GM18508 (cell line): Measurements from ENCODE around the gene ARHGEF4.

Experiments
- ATAC-seq: cut with Tn5 transposase; IDR thresholded peaks from one replicate; pipeline ENCODE4 v1.9.1; 2021; ENCODE audit warnings: moderate number of reproducible peaks; ENCODE audit not compliant: insufficient read depth, unreplicated experiment

ARHGEF4 gene

DNA sequence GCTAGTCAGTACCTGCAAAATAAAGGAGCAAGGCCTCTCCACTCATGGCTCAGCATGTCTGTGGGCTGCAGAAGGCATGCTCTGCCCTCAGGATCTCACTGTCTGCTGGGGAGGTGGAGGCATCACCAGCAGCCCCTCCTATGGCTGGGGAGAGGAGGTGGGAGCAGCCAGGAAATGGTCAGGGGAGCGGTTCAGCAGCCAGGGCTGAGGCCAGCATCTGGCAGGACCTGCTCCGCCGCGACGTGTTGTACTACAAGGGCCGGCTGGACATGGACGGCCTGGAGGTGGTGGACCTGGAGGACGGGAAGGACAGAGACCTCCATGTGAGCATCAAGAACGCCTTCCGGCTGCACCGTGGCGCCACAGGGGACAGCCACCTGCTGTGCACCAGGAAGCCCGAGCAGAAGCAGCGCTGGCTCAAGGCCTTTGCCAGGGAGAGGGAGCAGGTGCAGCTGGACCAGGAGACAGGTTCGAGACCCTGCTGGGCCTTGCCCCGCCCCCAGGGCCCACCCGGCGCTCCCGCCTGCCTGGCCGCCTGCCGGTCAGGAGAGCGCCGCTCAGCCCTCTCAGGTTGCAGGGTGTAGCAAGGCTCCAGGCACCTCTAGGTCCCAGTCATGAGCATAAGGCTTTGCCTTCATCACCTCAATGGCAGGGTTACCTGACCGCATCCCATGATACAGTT, 207.5 kb downstream of the ARHGEF4 start:
- ATAC-seq: no peak

DNA sequence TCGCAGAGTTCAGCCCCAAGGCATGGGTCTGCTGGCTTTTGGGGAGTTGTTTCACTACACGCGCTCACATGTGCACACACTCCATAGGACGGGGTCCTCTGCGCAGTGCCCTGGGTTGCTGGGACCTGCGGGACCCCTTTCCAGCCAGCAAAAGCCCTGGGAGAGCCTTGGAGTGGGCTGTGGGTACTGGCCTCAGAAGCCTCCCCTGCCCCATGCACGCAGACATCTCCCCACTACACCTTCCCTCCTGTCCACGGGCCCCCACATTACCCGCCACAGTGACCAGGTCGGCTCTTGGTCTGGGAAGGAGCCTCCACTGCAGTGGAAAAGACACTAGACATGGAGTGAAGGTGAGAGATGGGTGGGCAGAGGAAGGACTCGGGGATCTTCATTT, 208.0 kb downstream of the ARHGEF4 start:
- ATAC-seq: no peak

DNA sequence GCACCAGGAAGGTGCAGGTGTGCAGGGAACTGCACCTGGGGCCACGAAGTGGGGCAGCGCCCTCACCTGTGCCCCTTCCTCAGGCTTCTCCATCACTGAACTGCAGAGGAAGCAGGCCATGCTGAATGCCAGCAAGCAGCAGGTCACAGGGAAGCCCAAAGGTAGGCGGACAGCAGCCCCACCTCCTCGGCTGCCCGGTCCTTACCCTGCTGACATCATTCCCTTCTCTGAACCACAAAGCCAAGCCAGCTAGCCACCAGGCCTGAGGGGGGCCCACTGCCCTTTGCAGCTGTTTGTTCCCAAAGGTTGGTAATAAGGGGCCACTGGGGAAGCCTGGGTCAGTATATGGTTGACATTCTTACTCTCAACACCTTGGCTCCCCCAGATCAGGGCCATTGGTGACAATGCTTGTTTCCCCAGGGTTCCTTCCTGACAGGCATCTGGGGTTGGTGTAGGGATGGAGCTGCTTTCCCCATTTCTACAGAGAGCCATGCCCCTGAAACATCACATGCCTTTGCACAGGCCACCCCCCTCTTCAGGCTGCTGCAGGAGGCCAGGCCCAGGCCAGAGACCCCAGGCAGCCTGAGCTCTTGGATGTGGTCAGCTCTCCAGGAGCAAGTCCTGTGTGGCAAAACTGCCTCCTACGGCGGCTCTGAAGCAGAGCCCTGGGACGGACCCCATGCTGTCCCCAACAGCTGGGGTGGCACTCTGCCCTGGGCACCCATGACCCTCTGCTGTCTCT, 208.7 kb downstream of the ARHGEF4 start:
- no peak for ATAC-seq

DNA sequence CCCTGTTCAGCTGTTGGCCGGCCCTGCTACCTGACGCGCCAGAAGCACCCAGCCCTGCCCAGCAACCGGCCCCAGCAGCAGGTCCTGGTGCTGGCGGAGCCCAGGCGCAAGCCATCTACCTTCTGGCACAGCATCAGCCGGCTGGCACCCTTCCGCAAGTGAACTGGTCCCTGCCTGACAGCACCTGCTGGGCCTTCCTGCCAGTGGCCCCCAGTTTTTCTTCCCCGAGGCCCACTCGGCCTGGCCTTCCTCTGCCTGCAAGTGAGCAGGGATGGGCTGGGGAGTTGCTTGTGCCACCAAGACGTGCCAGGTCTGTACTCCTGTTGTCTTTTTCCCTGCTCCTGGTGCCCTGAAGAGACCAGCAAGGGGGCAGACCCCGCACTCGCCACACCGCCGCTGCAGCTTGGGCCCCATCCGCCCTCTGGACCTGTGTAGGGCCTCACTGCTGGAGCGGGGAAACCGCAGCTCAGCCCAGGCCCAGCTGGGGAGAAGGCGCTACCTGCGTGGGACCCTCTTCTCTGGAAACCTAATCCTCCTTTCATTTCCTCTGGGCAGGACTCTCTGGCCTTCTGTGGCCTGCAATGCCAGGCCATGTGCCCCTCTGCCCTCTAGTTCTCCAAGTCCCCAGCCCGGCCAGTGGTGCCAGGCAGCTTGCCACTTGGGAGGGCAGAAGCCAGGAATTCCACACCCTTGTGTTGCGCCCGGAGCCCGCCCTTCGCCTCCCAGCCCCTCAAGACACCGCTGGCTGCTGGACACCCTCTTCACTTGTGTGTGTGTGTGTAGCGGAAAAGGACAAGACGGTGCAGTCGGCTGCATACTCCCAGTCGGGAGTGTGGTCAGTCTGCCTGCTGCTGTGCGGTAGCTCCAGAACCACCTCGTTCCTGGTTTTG, 209.6 kb downstream of the ARHGEF4 start:
- no peak for ATAC-seq

DNA sequence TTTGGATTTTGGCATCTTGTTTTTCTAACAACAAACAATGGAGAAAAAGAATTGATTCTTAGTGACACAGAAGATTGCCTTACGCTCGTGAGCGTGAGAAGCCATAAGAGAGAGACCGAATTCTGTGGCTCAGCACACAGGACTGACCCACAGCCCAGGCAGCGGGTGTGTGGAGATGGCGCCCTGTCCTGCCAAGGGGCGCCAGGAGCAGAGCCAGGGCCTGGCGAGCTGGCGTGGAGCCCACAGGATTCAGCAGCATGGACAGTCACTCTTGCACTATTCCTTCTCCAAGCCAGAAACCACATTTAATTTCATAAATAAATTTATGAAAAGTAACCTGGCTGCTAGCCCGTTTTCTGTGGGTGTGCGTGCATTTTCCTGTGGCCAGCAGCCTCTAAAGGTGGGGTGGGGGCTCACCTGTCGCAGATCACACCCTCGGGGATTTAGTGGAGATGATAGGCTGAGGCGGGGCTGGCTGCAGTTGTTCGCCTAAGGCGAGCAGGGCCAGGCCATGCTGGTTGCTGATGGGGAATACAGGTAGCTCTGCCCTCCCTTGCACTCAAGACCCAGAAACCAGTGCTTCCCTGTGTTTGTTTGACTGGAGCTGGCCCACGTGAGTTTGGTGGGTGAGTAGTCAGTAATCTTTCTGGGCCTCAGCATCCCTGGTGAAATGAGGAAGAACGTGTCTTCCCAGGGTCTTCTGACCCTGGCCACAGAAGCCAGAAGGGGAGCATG, 210.4 kb downstream of the ARHGEF4 start:
- ATAC-seq: no peak

DNA sequence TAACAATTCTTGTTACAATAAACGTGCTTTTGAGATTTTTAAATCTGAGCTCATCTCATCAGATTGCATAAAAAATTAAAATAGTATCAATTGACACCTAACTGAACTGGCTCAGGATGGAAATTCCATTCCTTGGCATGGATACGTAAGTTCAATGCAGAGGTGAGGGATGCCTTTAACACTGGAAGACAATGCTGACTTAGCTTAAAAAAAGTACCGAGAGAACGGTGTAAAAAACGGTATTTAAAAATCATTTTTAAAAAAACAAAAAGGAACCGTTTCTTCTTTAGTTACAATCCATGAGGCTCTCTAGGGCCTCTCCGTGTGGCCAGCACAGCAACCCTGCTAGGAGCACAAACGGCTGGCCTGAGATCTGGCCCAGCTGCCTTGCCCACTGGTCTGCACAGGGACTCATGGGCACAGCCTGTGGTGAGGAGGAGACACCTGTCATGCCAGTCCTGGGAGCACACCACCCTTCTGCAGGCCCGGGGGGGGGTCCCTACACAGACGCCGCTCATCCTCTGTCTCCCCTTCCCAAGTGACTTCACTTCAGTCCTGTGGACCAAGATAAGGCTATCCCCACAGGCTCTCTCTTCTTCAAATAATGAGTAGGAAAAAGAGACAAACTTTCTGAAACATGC, 211.3 kb downstream of the ARHGEF4 start:
- no peak for ATAC-seq

DNA sequence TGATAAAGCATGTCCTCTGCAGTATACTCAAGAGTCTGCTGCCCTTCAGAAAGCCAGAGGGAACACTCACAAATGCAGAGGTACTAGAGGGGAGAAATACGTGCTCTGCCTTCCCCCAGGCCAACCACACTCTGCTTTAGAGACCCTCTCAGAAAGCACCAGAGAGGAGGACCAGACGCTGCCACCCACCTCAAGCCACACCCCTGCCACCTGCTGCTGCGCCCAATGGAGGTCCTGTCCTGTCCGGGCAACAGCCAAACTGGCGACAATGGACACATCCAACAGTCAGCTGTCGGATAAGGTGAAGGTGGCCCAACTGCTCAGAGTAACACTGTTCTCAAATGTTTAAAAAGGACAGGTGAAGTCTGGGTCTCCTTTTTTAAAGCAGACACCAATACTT, 211.9 kb downstream of the ARHGEF4 start:
- no peak for ATAC-seq

DNA sequence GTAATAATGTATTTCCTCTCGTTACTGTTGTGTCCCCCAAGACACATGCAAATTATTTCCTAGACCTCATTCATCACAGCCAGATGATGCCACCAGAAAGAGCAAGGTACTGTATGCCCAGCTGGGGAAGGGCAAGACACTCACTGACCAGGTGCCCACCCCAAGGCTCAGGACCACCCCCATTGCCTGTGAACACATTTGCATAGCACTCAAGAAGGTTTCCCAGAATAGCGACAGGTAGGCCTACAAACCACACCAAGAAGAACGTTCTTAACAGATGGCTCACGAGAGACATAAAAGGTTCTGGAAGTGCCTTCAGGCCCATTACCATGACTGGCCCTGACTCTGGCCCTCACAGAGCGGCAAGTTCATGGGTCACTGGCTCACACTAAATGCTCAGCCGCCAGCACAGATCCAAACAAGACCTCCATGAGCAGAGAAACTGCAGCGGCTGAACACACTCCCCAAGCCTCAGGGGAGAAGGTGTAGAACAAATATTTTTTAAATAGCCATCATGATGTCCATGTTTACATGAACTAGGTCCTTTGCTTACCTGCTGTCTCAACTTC, 212.5 kb downstream of the ARHGEF4 start:
- no peak for ATAC-seq

DNA sequence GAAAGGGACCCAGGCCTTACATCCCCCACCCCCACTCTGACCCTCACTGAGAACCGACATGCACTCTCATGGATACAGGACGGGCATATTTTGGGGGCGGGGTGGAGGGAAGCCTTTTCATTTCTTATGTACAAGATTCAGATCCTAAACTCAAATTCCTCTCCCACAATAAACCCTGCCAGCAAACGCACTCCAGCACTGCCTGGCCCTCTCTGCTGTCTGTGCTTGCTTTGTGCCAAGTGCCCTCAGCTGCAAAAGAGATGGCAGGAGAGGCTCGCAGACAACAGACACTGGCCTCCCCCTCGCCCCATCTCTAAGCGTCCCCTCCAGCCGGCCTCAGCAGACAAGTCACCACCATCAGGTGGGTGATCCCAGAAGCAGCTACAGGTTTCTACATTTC, 214.2 kb downstream of the ARHGEF4 start:
- no peak for ATAC-seq

DNA sequence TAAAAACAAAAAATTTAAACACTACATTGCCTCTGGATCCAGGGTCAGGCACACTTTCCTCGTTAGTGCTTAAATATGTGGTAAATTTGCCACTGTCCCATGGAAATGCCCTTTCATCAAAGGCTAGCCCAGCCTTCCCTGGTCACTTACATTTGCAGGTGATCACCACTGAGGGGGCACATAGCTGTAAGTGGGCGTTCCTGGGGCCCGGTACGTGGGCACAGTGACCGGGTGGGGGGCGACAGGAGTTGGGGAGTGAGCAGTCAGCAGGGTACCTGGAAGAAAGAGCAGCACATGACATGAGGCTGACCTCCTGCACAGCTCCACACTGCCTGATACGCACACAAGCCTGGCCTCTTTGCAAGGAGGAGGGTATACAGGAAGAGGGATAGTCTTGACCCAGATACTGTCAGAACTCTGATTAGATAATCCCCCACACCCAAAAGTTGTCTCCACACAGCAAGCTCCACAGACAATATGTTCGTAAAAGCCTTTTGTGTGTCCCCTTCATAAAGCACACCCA, 216.1 kb downstream of the ARHGEF4 start:
- no peak for ATAC-seq

DNA sequence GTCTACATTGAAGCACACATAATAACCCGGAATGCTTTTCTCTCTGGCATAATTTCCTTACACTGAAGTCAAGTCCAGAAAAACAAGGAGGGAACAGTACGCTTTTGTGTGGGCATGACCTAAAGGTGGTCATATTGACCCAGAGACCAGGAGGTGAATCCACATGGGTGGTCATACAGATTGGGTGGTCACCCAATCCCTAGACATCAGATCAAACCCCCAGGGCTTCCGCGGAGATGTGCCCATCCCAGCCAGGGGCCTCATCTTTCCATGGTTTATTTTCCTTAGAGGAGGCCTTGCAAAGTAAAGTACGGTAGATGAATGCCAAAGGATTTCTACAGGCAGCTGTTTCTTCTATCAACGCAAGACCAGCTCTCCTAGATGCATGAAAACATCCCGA, 217.8 kb downstream of the ARHGEF4 start:
- no peak for ATAC-seq

DNA sequence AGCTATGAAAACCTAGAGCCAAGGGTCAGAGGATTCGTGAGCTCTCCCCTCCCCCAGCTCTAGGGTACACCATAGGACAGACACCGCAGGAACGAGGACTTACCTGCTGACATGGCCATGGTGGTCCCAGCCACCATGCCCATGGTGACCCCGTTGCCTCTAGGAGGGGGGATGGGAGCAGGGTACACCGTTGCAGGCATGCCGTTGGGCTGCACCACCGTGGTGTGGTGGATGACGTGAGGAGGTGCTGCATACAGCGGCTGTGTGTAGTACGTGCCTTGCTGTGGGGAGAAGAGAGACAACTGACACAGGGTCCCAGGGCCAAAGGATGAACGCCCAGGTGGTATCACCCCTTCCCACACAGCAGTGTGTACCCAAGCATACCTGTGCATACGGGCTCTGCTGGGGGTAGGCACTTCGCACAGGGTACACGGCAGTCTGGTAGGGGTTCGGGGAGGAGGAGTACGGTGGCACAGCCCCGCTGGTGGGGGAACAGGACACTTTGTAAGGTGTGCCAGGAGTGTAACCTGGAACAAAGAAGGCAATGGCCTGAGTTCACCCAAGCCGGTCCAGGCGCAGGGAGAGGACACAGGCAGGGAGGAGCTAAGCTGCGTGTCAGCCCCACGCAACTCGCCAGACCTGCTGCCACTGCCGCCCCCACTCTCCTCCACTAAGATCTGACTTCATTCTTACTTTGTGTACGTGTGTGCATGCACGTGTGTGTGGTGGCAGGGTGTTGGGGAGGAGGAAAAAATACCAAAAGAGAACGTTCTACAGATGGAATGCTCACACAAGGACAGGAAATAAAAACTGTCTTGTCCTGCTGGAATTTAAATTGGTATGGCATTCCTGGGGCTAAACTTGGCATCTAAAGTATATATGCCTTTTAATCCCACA, 218.7 kb downstream of the ARHGEF4 start:
- ATAC-seq: no peak

DNA sequence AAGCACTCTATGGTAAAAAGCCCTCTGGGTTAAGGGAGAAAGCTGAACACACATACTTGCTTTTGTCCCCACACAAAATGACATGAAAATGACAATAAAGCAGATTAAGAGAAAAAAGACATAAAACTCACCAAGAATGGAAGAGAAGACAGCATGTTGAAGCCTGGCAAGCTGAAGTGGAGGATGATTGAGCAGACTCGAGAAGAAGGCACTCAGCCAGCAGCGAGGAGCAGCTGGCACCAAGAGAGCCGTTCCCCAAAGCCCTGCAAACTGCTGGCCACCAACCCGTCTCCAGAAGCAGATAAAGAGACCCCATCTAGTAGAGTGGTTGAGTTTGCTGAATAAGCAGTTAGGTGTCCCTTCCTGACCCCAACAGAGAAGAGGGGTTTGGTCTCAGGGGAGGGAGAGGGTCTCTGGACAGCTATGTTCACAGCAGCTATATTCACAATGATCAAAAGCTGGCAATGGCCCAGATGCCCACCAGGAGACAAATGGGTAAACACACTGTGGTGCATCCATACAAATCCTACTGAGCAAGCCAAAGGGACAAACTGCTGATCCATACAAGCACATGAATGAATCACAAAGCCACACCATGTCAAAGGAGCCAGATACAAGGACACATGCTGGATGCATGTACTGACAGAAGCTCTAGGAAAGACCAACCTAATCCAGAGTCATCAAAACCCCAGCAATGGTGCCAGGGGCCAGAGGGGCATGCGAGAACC, 219.7 kb downstream of the ARHGEF4 start:
- no peak for ATAC-seq

DNA sequence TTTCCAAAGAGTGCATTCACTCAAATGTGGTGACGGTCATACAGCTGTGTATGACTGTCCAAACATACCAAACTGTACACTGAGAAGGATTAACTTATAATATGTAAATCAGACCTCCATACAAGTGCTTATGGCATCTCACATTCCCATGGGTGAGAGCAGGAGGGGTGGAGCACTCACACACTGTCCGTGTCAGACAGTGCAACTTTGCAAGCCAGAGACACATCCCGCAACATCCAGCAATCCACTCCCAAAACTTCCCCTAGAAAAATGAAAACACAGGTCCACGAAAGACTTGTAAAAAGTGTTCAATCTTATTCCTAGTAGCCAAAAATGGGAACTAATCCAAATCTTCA, 220.2 kb downstream of the ARHGEF4 start:
- ATAC-seq: no peak

DNA sequence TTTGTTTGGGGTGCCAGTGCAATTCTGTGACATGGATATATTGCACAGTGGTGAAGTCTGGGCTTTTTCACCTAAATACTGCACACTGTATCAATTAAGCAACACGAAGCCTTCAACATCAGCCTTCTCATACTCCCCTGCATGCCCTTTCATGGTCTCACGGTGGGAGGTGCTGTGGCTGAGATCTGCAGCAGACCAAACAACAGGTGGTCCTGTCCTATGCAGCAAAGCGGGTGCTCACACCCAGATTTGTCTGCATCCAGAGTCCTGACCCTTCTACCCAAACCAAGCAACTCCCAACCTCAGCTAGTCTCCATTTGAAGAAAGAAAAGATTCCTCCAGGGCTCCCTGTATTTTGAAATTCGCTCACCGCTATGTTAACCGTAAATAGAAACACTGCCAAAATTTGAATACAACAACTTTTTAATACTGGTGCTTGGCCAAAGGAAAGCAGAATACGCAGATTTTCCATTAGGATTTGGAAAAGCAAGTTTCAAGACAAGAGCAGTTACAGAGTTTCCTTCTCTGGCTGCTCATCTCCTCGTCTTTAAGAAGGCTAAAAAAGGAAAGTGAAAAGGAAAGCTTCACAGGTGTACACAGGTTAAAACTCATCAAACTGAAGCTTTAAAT, 221.6 kb downstream of the ARHGEF4 start:
- ATAC-seq: no peak

DNA sequence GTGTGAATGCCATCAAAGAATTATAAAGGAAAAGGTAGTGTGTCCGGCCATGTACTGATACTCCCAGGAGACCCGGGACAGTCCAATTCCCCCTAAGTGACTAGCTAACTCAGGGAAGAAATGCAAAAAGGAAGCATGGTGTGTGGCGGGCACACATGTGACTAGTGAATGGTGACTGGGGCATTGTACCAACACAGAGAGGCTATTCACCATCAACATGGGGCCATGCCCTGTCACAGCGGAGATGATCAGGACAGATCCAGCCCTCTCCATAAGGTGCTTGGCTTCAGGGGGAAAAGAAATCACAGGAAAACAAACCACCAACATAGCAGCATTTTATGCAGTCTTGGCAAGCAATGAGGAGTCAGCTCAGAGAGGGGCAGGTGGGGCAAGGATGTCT, 222.2 kb downstream of the ARHGEF4 start:
- ATAC-seq: no peak

DNA sequence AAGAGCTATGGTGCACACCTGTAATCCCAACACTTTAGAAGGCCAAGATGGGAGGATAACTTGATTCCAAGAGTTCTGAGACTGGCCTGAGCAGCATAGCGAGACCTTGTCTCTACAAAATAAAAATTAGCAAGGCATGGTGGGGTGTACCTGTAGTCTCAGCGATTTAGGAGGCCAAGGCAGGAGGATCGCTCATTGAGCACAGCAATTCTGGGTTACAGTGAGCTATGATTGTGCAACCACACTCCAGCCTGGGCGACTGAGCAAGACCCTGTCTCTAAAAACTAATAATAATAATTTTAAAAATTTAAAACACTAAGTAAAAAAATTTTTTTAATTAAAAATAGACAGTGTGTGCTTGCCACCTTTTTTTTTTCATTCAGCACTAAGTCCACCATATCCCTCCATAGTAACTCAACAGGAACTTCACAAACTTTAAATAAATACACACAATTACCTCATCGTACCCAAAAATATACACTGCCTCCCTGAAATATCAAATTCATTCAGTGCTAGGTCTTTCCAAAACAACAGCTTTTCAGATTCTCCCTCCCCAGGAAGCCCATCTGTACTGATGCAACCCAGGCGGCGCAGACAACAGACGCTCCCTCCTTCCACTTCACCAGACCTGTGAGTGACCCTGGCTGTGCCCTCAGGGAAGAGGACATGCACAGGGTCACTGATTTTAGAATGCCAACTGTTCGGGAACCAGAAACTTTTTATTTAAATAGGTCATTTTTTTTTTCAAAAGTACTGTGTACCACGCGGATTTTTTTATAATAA, 227.0 kb downstream of the ARHGEF4 start:
- ATAC-seq: no peak
